Vagina (tissue), 2 donors: ENCODE results near the gene MPV17L2. TPM values are rescaled to one million over a fixed set of nuclear protein-coding genes. Genes with fewer than 3 reads are reported as not detected.
A peak's percentile ranks its signal among the peaks of the same experiment; 100 is the strongest.

ENCODE experiments used
- DNase-seq, 2 donors: peaks; one replicate each; pipeline ENCODE4 v3.0.0-alpha.2; 2017; ENCODE audit errors: extremely low spot score in 2 of 2
- H3K27ac ChIP-seq: fragments of 200-600 bp; sonication (generic); one replicate; pipeline ENCODE4 v1.5.1; 2019
- H3K27me3 ChIP-seq: fragments of 200-600 bp; sonication (generic); one replicate; pipeline ENCODE4 v1.5.1; 2019
- H3K36me3 ChIP-seq, 2 donors: fragments of 200-600 bp; sonication (generic); one replicate each; pipeline ENCODE4 v1.5.1; 2017 to 2019
- H3K4me1 ChIP-seq: fragments of 200-600 bp; sonication (generic); one replicate; pipeline ENCODE4 v1.5.1; 2019
- H3K4me3 ChIP-seq, 2 donors: fragments of 200-600 bp; sonication (generic); 1 replicate in 1 of 2; 2 replicates in 1 of 2; pipeline ENCODE4 v1.5.1; 2016 to 2019
- H3K9me3 ChIP-seq: fragments of 200-600 bp; sonication (generic); one replicate; pipeline ENCODE4 v1.5.1; 2019
- CTCF ChIP-seq, 3 experiments: fragments of 450-650 bp in 2 of 3; fragments of 200-600 bp in 1 of 3; sonication (generic) in 1 of 3; IDR thresholded peaks; one replicate each; pipeline ENCODE4 v1.5.1; 2017 to 2019; ENCODE audit warnings: antibody characterized with exemption in 3 of 3, mild to moderate bottlenecking in 2 of 3, moderate library complexity in 2 of 3
- POLR2A ChIP-seq, 2 donors: fragments of 450-650 bp; IDR thresholded peaks; one replicate each; pipeline ENCODE4 v1.6.1; 2017; ENCODE audit warnings: antibody characterized with exemption in 2 of 2, mild to moderate bottlenecking in 2 of 2, moderate library complexity in 2 of 2
- POLR2AphosphoS5 ChIP-seq, 2 donors: sonication (generic); formaldehyde crosslinking; IDR thresholded peaks; one replicate each; pipeline ENCODE4 v1.9.0; 2017; ENCODE audit warnings: antibody characterized with exemption in 2 of 2, mild to moderate bottlenecking in 2 of 2, low read depth in 1 of 2; ENCODE audit not compliant: insufficient read depth in 1 of 2
- intact Hi-C: fragments of 100-400 bp; cut with DNase I; formaldehyde crosslinking; loops from one replicate; pipeline ENCODE4 v1.15.1; 2023
- total RNA-seq: library from RNA; depleted of rRNA; stranded (reverse); fragments of >200 nt; gene quantifications from one replicate; pipeline ENCODE4 v1.2.3, GENCODE V29; 2016

MPV17L2 gene
- total RNA-seq, 1 donor from 2014 or later: 10.3 TPM

DNA sequence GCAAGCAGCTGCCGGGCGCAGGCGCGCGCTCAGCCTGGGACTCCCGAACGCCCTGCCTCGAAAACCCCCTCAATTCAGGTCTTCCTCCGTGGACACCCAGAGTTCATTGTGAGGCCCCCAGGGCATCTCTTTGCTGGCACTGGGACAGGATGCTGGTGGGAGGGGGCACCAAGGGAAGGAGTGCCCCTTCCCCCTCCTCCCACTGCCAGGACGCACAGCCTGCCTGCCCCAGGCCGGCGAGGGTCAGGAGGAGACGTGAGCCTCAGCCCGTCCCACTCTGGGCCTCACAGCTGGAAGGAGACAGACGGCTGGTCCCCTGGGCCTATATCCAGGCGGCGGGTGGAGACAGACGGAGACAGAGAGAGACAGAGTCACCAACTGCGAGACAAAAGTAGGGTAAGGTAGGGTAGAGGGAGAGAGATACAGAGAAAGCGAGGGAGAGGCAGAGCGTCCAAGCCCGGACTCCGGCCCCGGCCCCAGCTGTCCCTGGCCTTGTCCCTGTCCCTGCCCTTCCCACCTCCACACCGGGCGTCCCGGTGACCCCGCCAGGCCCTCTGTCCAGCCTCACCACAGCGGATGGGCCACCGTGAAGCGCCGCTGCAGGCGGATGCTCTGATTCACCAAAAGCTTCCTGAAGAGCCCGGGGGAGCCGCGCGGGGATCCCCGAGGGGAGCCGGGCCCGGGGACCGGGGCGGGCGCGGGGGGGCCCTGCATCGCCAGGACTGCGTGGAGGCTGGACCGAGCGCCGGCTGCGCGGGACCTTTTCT lies 32.9 kb downstream of the MPV17L2 start, which contains the start of gene PDE4C:
Gene PDE4C, minus strand, starts transcription at position 737 of the 767 bp plus-strand sequence. Its CDS starts 23 bp downstream, at position 714.
- peaks cover 28% of the 10 kb centered on the region for H3K4me1 ChIP-seq
- no peak for DNase-seq
- no peaks in the 10 kb centered on the region for H3K36me3 ChIP-seq
- peak within 1 kb of the TSS; percentile 22 for H3K27ac ChIP-seq
- intact Hi-C loops: no loop called here
- H3K27me3 ChIP-seq: no peaks in the 10 kb centered on the region
- peak within 1 kb of the TSS in 1 of 2 donors; percentile 40 for H3K4me3 ChIP-seq
- H3K9me3 ChIP-seq: no peaks in the 10 kb centered on the region
- no peak for TF ChIP-seq POLR2A (IDR thresholded peaks at IDR 0.05)
- TF ChIP-seq POLR2AphosphoS5 (IDR thresholded peaks at IDR 0.05; ENCODE audit: insufficient read depth in 1 of 2, low read depth in 1 of 2): no peak
- no peak for TF ChIP-seq CTCF (IDR thresholded peaks at IDR 0.05)

DNA sequence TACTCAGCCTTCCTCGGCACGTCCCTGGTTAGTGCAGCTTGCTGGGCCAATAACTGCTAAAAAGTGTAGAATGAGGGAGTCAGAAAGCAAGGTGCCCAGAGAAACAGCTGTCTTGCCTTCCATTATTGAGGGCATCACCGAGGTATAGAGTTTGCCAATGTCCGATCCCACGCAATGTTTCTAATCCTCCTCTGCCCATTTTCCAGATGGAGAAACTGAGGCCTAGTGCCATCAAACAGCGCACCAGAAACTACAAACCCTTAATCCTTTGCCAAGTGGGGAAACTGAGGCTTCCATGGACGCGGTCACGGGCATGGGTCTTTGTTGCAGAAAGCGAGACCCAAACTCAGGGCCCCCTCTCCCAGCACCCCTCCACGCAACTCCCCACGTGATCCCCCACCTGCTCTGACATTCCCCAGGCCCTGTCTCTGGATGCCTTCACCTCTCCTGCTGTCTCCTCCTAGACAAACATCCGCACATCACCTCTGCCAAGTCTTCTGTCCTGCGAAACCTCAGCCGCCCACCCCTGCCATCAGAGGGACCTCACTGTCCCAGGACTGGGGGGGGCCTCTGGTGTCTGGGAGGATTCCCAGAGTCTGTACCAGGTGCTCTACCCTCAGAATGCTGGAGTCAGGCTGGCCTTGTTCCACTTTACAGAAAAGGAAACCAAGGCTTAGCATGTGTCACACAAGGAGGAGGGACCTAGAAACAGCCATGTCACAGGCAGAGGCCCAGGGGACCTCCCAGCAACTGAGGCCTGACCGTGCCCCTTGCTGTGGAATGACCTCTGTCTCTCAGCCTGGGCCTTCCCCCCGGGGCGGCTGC lies 34.1 kb downstream of the MPV17L2 start:
- no peak for TF ChIP-seq CTCF (IDR thresholded peaks at IDR 0.05)
- no peak for TF ChIP-seq POLR2AphosphoS5 (IDR thresholded peaks at IDR 0.05; ENCODE audit: insufficient read depth in 1 of 2, low read depth in 1 of 2)
- no peak for TF ChIP-seq POLR2A (IDR thresholded peaks at IDR 0.05)
- Histone ChIP-seq H3K36me3 (no peaks in the 10 kb centered on the region), H3K9me3 (no peaks in the 10 kb centered on the region), H3K27ac (no peak overlapping the region), H3K4me3 (no peak overlapping the region), H3K27me3 (no peaks in the 10 kb centered on the region), H3K4me1 (peaks cover 25% of the 10 kb centered on the region)
- no peak for DNase-seq
- intact Hi-C loops: no loop called here

DNA sequence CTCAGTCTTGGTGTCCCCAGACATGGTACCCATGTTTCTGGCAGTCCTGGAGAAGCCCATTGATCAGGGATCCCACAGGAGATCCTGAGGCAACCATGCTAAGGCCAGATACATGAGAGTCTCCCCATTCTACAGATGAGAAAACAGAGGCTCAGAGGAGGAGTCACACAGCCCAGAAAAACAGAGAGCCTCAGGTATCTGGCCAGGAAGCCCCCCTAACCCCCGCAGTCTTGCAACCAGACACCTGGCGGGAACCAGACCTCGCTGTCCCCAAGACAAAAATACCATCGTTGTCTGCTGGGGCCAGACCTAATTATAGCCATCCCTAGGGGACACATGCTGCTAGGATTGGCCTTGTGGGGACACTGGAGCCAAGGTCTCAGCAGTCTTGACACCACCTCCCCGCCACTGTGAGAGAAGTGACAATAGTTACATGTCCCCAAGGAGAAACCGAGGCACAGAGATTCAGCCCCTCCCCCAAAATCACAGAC lies 34.8 kb downstream of the MPV17L2 start:
- no peaks in the 10 kb centered on the region for H3K36me3 ChIP-seq
- DNase-seq: no peak
- peaks cover 2% of the 10 kb centered on the region for H3K27me3 ChIP-seq
- TF ChIP-seq POLR2AphosphoS5 (IDR thresholded peaks at IDR 0.05; ENCODE audit: insufficient read depth in 1 of 2, low read depth in 1 of 2) (no peak), POLR2A (IDR thresholded peaks at IDR 0.05) (no peak), CTCF (IDR thresholded peaks at IDR 0.05) (no peak)
- H3K9me3 ChIP-seq: no peaks in the 10 kb centered on the region
- intact Hi-C loops: no loop called here
- no peak overlapping the region for H3K4me3 ChIP-seq
- H3K4me1 ChIP-seq: peaks cover 25% of the 10 kb centered on the region
- H3K27ac ChIP-seq: no peak overlapping the region

DNA sequence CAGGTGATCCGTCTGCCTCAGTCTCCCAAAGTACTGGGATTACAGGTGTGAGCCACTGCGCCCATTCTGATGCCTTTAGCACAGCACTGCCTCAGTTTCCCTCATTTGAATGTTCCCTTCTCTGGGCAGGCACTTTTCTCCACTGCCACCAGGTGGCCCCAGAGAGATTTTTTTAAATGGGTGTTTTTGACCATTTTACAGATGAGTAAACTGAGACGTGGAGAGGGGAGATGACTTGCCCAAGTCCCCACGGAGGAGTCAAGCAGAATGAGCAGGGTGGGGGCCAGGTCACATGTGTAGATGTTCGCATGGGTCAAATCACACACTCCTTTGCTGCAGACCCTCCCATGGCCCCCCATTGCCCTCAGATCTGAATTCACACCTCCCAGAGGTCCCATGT lies 36.5 kb downstream of the MPV17L2 start:
- Histone ChIP-seq H3K27ac (no peak overlapping the region), H3K27me3 (peaks cover 5% of the 10 kb centered on the region), H3K4me3 (no peak overlapping the region), H3K36me3 (no peaks in the 10 kb centered on the region), H3K4me1 (peaks cover 19% of the 10 kb centered on the region), H3K9me3 (peaks cover 6% of the 10 kb centered on the region)
- TF ChIP-seq CTCF (IDR thresholded peaks at IDR 0.05): no peak
- TF ChIP-seq POLR2A (IDR thresholded peaks at IDR 0.05): no peak
- no peak for TF ChIP-seq POLR2AphosphoS5 (IDR thresholded peaks at IDR 0.05; ENCODE audit: insufficient read depth in 1 of 2, low read depth in 1 of 2)
- intact Hi-C loops: no loop called here
- DNase-seq: no peak
